ENCODE data around the gene MRPL1. TPM values are rescaled to one million over a fixed set of nuclear protein-coding genes. Genes with fewer than 3 reads are reported as not detected.

Gene MRPL1
- total and polyA plus RNA-seq, 2 experiments from 2014 or later, result 21.5 to 21.7 TPM

DNA sequence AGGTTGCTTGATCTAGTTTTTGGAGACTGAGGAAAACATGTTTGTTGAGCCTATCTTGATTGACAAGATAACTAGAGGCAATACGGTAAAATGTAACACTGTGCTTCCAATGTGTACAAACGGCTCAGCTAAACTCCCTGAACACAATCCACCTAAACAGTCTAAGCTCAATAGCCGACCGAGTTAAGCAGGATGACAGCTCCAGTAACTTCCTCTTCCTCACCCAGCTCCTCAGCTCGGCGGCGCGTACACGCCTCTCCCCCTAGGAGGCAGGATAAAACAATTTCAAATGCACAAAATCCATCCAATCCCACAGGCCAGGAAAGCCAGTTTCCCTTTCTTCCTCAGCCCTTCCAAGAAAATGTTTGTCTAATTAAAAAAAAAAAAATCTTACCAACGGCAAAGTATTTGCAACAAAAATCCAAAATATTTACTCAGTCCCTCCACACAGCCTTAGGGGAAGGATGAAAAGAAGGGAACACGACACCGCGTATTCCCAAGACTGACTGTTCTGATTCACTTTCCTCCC, 44.5 kb upstream of the MRPL1 start:
- Histone ChIP-seq H4K20me1 (ENCODE audit: insufficient read depth) (peaks cover 6% of the 10 kb centered on the region), H3K4me3 (peak overlapping the region; percentile 93), H3K4me2 (ENCODE audit: unreplicated experiment) (peak overlapping the region; percentile 99), H3K36me3 (ENCODE audit: low read depth) (no peaks in the 10 kb centered on the region), H3K9me2 (ENCODE audit: insufficient read depth) (no peaks in the 10 kb centered on the region), H3K9ac (peak overlapping the region; percentile 93), H3K27me3 (replicated peaks; ENCODE audit: insufficient read depth) (no peaks in the 10 kb centered on the region), H3K79me2 (ENCODE audit: insufficient read depth) (peaks cover 48% of the 10 kb centered on the region), H3K9me3 (ENCODE audit: low read depth) (no peaks in the 10 kb centered on the region), H3K27ac (peak overlapping the region; percentile 88), H3F3A (ENCODE audit: insufficient read depth) (peaks cover 26% of the 10 kb centered on the region), H3K4me1 (ENCODE audit: insufficient read depth) (0 out of 2 replicates have a peak, but pooled peaks cover 19% of the 10 kb centered on the region), H2AFZ (peak overlapping the region; percentile 87)
- in situ Hi-C loops (cut with MboI), result no loop called here
- TF ChIP-seq EZH2phosphoT487 (IDR thresholded peaks at IDR 0.05; ENCODE audit: insufficient read depth, low read depth) (no peak), EZH2 (IDR thresholded peaks at IDR 0.05; ENCODE audit: insufficient read depth, poor library complexity, severe bottlenecking) (no peak)
- 1 to 2% methylated on average over 13 of the region's 13 CpGs for WGBS, 2 experiments (ENCODE audit: low coverage in 1 of 2, low lambda C conversion rate in 2 of 2, missing lambda C conversion rate in 2 of 2)
- DNase-seq, result peak; percentile 92

DNA sequence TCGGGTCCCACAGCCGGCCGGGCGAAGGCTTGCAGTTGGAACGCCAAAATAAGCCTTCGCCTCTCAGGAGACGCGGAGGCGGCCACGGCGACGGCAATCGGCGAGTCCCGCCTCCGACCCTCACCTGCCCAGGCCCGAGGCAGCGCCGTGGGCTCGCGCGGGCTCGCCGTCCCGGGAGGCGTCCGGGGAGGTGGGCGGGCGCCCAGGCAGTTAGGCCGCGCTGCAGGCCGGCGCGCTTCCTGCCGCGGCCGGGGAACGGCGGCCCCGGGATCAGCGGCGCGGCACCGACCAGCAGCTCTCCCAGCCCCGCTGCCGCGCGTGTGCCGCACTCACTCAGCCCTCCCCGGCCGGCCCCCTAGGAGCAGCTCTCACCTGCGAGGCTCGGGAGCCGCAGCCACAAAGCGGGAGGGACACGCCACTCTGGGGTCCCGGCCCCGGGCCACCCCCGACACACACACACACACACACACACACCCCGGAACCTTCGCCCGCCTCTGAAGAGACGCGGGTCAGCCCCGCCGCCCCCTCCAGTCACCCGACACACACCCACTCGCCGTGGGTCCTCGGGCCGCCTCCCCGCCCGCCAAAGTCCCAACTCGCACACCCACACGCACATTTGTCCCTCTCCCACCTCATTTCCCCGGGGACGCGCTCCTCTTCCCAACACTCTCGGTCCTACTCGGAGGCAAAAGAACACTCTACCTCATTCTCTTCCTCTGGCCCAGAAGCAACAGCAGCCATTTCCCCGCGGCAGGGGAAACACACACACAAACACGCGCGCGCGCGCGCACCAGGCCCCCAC, 43.8 kb upstream of the MRPL1 start, which contains the start of gene CNOT6L:
CNOT6L (minus strand) TSS at position 767 of the 802 bp plus-strand sequence; CDS start at position 707, 60 bp downstream.
- 0 out of 2 replicates have a peak, but pooled peaks cover 19% of the 10 kb centered on the region for H3K4me1 ChIP-seq (ENCODE audit: insufficient read depth)
- no peak for TF ChIP-seq EZH2phosphoT487 (IDR thresholded peaks at IDR 0.05; ENCODE audit: insufficient read depth, low read depth)
- no peak for TF ChIP-seq EZH2 (IDR thresholded peaks at IDR 0.05; ENCODE audit: insufficient read depth, poor library complexity, severe bottlenecking)
- H3K79me2 ChIP-seq (ENCODE audit: insufficient read depth), result peaks cover 42% of the 10 kb centered on the region
- H3K9me3 ChIP-seq (ENCODE audit: low read depth), result no peaks in the 10 kb centered on the region
- no peaks in the 10 kb centered on the region for H3K9me2 ChIP-seq (ENCODE audit: insufficient read depth)
- H2AFZ ChIP-seq, result peak within 1 kb of the TSS; percentile 99
- 1 to 2% methylated on average over 43 to 56 of the region's 89 CpGs for WGBS, 2 experiments (ENCODE audit: low coverage in 1 of 2, low lambda C conversion rate in 2 of 2, missing lambda C conversion rate in 2 of 2)
- in situ Hi-C loops (cut with MboI), result no loop called here
- peaks cover 2% of the 10 kb centered on the region; the same call in 1 of the 2 replicates for H4K20me1 ChIP-seq (ENCODE audit: insufficient read depth)
- H3F3A ChIP-seq (ENCODE audit: insufficient read depth), result peaks cover 26% of the 10 kb centered on the region
- peak within 1 kb of the TSS; percentile 93 for H3K9ac ChIP-seq
- no peaks in the 10 kb centered on the region for H3K36me3 ChIP-seq (ENCODE audit: low read depth)
- H3K27me3 ChIP-seq (replicated peaks; ENCODE audit: insufficient read depth), result no peaks in the 10 kb centered on the region
- H3K4me3 ChIP-seq, result peak within 1 kb of the TSS; percentile 93
- DNase-seq, result peak; percentile 91
- peak within 1 kb of the TSS; percentile 88 for H3K27ac ChIP-seq
- peak within 1 kb of the TSS; percentile 99 for H3K4me2 ChIP-seq (ENCODE audit: unreplicated experiment)

DNA sequence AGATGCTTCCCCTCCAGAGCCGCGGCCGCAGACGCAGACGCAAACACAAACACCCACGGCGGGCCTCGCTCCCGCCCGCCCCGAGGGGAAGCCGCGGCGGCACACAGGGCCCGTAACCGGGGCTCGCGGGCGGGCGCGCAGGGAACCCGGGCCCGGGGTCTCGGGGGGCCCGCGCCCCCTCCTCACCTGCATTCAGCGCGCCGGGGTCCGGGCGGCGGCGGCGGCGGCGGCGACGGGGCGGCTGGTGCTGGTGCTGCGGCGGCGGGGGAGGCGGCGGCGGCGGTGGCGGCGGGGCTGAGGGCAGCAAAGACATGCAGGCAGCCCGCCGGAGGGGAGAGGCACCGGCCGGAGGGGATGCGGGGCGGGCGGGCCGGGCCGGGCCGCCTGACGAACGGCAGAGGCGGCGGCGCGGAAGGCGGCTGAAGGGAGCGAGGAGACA, 43.2 kb upstream of the MRPL1 start:
- Histone ChIP-seq H3K27ac (peak overlapping the region; percentile 88), H3K36me3 (ENCODE audit: low read depth) (no peaks in the 10 kb centered on the region), H3K27me3 (replicated peaks; ENCODE audit: insufficient read depth) (no peaks in the 10 kb centered on the region), H3F3A (ENCODE audit: insufficient read depth) (peaks cover 26% of the 10 kb centered on the region), H3K4me2 (ENCODE audit: unreplicated experiment) (peak overlapping the region; percentile 66), H4K20me1 (ENCODE audit: insufficient read depth) (no peaks in the 10 kb centered on the region), H3K79me2 (ENCODE audit: insufficient read depth) (peaks cover 35% of the 10 kb centered on the region), H3K4me3 (peak overlapping the region; percentile 93), H3K9me2 (ENCODE audit: insufficient read depth) (no peaks in the 10 kb centered on the region), H3K9me3 (ENCODE audit: low read depth) (no peaks in the 10 kb centered on the region), H3K4me1 (ENCODE audit: insufficient read depth) (0 out of 2 replicates have a peak, but pooled peaks cover 19% of the 10 kb centered on the region), H3K9ac (peak overlapping the region; percentile 93), H2AFZ (peak overlapping the region; percentile 99)
- no peak for TF ChIP-seq EZH2 (IDR thresholded peaks at IDR 0.05; ENCODE audit: insufficient read depth, poor library complexity, severe bottlenecking)
- no peak for TF ChIP-seq EZH2phosphoT487 (IDR thresholded peaks at IDR 0.05; ENCODE audit: insufficient read depth, low read depth)
- in situ Hi-C loops (cut with MboI), result no loop called here
- DNase-seq, result peak; percentile 82
- WGBS, 2 experiments (ENCODE audit: low coverage in 1 of 2, low lambda C conversion rate in 2 of 2, missing lambda C conversion rate in 2 of 2), result 0 to 1% methylated on average over 18 to 55 of the region's 66 CpGs

DNA sequence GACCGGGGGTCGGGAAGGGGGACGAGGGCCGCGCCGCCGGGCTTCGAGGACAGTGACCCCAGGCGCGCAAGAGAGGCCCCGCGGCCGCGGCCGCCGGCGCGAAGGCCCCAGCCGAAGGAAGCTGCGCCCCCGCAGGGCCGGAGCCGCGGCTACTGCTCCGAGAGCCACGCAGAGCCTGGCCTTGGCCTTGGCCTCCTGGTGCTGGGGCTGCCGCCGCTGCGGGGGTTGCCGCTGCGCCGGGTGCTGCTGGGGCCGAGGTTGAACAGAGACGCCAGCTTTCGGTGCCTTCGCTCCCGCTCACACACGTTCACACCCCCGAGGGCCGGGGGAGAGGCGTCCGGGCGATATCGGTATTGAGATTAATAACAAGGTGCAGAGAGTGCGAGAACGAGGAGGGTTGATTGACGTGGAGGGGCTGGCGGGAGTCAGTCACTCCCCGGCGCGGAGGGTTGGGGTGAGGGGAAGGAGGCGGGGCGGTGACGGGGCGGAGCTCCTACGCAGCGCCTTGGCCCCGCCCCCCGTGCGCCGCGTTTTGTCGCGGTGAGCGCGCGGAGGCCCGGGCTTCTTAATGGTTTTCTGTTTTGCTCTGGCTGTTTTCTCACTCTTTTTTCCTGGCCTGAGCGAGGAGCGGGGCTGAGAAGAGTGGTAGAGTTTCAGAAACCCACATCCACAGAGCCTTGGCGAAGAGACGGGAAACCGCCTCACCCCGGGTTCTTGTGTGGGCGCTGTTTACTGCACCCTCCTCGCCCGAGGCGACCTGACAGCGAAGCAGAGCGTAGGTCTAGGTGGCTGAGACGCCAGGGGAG, 42.6 kb upstream of the MRPL1 start:
- Histone ChIP-seq H3F3A (ENCODE audit: insufficient read depth) (peaks cover 26% of the 10 kb centered on the region), H3K27me3 (replicated peaks; ENCODE audit: insufficient read depth) (no peaks in the 10 kb centered on the region), H3K4me3 (peak overlapping the region; percentile 93), H3K9me2 (ENCODE audit: insufficient read depth) (no peaks in the 10 kb centered on the region), H3K9me3 (ENCODE audit: low read depth) (no peaks in the 10 kb centered on the region), H2AFZ (peak overlapping the region; percentile 99), H3K27ac (peak overlapping the region; percentile 88), H3K79me2 (ENCODE audit: insufficient read depth) (peaks cover 29% of the 10 kb centered on the region), H3K9ac (peak overlapping the region; percentile 93), H3K4me1 (ENCODE audit: insufficient read depth) (0 out of 2 replicates have a peak, but pooled peaks cover 19% of the 10 kb centered on the region), H4K20me1 (ENCODE audit: insufficient read depth) (no peaks in the 10 kb centered on the region), H3K36me3 (ENCODE audit: low read depth) (no peaks in the 10 kb centered on the region), H3K4me2 (ENCODE audit: unreplicated experiment) (peak overlapping the region; percentile 81)
- in situ Hi-C loops (cut with MboI), result no loop called here
- 1 to 2% methylated on average over 48 to 55 of the region's 81 CpGs for WGBS, 2 experiments (ENCODE audit: low coverage in 1 of 2, low lambda C conversion rate in 2 of 2, missing lambda C conversion rate in 2 of 2)
- no peak for TF ChIP-seq EZH2 (IDR thresholded peaks at IDR 0.05; ENCODE audit: insufficient read depth, poor library complexity, severe bottlenecking)
- no peak for TF ChIP-seq EZH2phosphoT487 (IDR thresholded peaks at IDR 0.05; ENCODE audit: insufficient read depth, low read depth)
- peak; percentile 95 for DNase-seq
